ENCODE data around the gene RAB3IL1. TPM values are rescaled to one million over a fixed set of nuclear protein-coding genes. Genes with fewer than 3 reads are reported as not detected.
"Not testable (repeated sequence)": the region's sequence is repeated elsewhere in the genome, so short reads cannot be mapped to it uniquely, and the experiment has no call there.

RAB3IL1 gene
- total RNA-seq, 2 donors from 2014 or later: 3.7 to 5.9 TPM

DNA sequence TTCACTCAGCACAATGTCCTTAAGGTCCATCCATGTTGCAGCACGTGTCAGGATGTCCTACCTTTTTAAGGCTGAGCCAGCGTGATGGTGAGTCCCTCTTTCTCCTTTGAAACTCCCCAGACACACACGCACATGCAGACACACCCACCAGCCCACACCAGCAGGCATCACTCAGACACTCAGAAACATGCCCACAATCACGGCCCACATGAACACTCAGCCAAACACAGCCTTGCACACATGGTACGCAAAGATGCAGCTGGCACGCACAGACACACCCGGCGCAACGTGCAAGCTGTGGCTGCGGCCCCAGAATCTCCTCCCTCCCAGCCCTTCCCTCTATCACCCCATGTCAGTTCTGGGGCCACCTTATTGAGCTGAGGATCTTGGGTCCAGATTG lies 34.0 kb downstream of the RAB3IL1 start:
- Histone ChIP-seq H3K9ac (ENCODE audit: low read depth in 2 of 2, low read length in 2 of 2) (no peak overlapping the region), H3K36me3 (no peaks in the 10 kb centered on the region), H3K4me1 (no peaks in the 10 kb centered on the region), H3K27ac (no peak overlapping the region), H3K4me3 (no peak overlapping the region), H3K27me3 (no peaks in the 10 kb centered on the region), H3K9me3 (no peaks in the 10 kb centered on the region)
- intact Hi-C loops (cut with DNase I): no loop called here
- DNase-seq: no peak
- TF ChIP-seq CTCF (IDR thresholded peaks at IDR 0.05): no peak

DNA sequence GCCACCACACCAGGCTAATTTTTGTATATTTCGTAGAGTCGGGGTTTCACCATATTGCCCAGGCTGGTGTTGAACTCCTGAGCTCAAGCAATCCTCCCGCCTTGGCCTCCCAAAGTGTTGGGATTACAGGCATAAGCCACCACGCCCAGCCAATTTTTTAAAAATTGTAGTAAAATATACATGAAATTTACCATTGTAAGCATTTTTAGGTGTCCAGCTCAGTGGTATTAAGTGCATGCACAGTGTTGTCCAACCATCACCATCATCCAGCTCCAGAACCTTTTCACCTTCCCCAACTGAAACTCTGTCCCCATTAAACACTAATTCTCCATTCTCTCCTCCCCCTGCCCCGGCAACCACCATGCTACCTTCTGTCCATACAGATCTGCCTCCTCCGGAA lies 34.5 kb downstream of the RAB3IL1 start:
- no peak for TF ChIP-seq CTCF (IDR thresholded peaks at IDR 0.05)
- no peak overlapping the region for H3K27ac ChIP-seq
- no peaks in the 10 kb centered on the region for H3K4me1 ChIP-seq
- H3K9me3 ChIP-seq: no peaks in the 10 kb centered on the region
- intact Hi-C loops (cut with DNase I): no loop called here
- H3K36me3 ChIP-seq: no peaks in the 10 kb centered on the region
- no peaks in the 10 kb centered on the region for H3K27me3 ChIP-seq
- no peak overlapping the region for H3K9ac ChIP-seq (ENCODE audit: low read depth in 2 of 2, low read length in 2 of 2)
- H3K4me3 ChIP-seq: no peak overlapping the region
- DNase-seq: no peak

DNA sequence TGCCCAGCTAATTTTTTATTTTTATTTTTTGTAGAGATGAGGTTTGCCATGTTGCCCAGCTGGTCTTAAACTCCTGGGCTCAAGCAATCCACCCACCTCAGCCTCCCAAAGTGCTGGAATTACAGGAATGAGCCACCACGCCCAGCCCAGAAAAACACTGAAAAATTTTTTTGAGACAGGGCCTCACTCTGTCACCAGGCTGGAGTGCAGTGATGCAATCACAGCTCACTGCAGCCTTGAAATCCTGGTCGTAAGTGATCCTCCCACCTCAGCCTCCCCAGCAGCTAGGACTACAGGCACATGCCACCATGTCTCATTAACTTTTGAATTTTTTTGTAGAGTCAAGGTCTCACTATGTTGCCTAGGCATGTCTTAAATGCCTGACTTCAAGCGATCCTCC lies 35.1 kb downstream of the RAB3IL1 start:
- H3K4me3 ChIP-seq; intact Hi-C loops (cut with DNase I); H3K27ac ChIP-seq; H3K4me1 ChIP-seq; H3K9ac ChIP-seq (ENCODE audit: low read depth in 2 of 2, low read length in 2 of 2); H3K36me3 ChIP-seq; H3K9me3 ChIP-seq; H3K27me3 ChIP-seq; DNase-seq: not testable (repeated sequence)

DNA sequence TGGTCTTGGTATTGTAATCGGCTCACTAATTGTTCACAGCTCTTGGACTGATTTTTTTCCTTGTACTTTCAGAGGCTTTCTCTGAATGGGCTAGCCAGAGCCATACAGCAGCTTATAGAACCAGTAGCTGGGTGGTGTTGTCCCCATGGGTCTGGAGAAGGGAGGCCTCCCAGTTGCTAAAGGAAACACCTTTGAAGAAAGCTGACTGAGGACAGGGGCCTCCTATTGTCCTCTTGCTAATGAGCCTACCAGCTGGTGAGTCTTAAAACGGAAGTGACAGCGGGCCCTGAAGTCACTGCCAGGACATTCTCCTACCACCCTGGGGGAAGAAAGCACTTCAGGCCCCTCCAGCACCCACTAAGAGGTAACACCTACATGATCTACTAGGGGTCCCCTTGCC lies 36.0 kb downstream of the RAB3IL1 start:
- intact Hi-C loops (cut with DNase I): no loop called here
- Histone ChIP-seq H3K9me3 (no peaks in the 10 kb centered on the region), H3K9ac (ENCODE audit: low read depth in 2 of 2, low read length in 2 of 2) (no peak overlapping the region), H3K36me3 (no peaks in the 10 kb centered on the region), H3K4me1 (no peaks in the 10 kb centered on the region), H3K4me3 (no peak overlapping the region), H3K27ac (no peak overlapping the region), H3K27me3 (no peaks in the 10 kb centered on the region)
- TF ChIP-seq CTCF (IDR thresholded peaks at IDR 0.05): no peak
- DNase-seq: no peak

DNA sequence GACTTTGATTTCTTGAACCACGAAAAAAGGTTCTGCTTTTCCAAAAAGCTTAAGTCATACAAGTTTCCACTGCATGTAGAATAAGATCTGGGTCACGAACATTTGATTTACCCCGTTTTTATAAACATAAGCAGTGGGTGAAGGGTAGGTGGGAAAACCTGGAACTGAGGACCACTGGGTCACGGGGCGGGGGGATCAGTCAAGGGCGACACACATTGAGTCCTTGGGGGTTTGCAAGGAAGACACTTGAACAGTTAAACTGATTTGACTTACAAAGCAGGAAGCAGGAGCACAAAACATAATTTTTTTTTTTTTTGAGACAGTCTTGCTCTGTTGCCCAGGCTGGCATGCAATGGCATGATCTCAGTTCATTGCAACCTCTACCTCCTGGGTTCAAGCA lies 36.9 kb downstream of the RAB3IL1 start:
- H3K36me3 ChIP-seq: no peaks in the 10 kb centered on the region
- DNase-seq: no peak
- no peak for TF ChIP-seq CTCF (IDR thresholded peaks at IDR 0.05)
- no peak overlapping the region for H3K4me3 ChIP-seq
- no peak overlapping the region for H3K9ac ChIP-seq (ENCODE audit: low read depth in 2 of 2, low read length in 2 of 2)
- no peaks in the 10 kb centered on the region for H3K27me3 ChIP-seq
- intact Hi-C loops (cut with DNase I): no loop called here
- no peaks in the 10 kb centered on the region for H3K4me1 ChIP-seq
- no peaks in the 10 kb centered on the region for H3K9me3 ChIP-seq
- H3K27ac ChIP-seq: no peak overlapping the region

- Histone ChIP-seq H3K27me3 (no peaks in the 10 kb centered on the region), H3K9me3 (no peaks in the 10 kb centered on the region)
- DNase-seq: no peak
These were observed 37.3 kb downstream of the RAB3IL1 start for GRCh38 chr11:61880031-61880430.

More at GRCh38 chr11:61880031-61880430, 37.3 kb downstream of the RAB3IL1 start:
- H3K36me3 ChIP-seq: no peaks in the 10 kb centered on the region
- H3K9ac ChIP-seq (ENCODE audit: low read depth in 2 of 2, low read length in 2 of 2): no peak overlapping the region
- no peak overlapping the region for H3K27ac ChIP-seq
- H3K4me3 ChIP-seq: no peak overlapping the region
- intact Hi-C loops (cut with DNase I): no loop called here
- no peaks in the 10 kb centered on the region for H3K4me1 ChIP-seq
- TF ChIP-seq CTCF (IDR thresholded peaks at IDR 0.05): no peak
